ENCODE results near the gene CEMIP.

Gene CEMIP

GRCh38 chr15:80789796-80790195 is 10.6 kb downstream of the CEMIP start:
- no peak for DNase-seq (ENCODE audit: low read depth)
- no peak overlapping the region for H3K4me3 ChIP-seq (ENCODE audit: low read depth, low read length)
- no peak for TF ChIP-seq CTCF (conservative IDR thresholded peaks at IDR 0.05; ENCODE audit: low read depth, low read length)

- no peak for TF ChIP-seq CTCF (conservative IDR thresholded peaks at IDR 0.05; ENCODE audit: low read depth, low read length)
- no peak overlapping the region for H3K4me3 ChIP-seq (ENCODE audit: low read depth, low read length)
- no peak for DNase-seq (ENCODE audit: low read depth)
Observed at GRCh38 chr15:80790236-80790635, 11.1 kb downstream of the CEMIP start.

- DNase-seq (ENCODE audit: low read depth) = no peak
- H3K4me3 ChIP-seq (ENCODE audit: low read depth, low read length) = no peak overlapping the region
- TF ChIP-seq CTCF (conservative IDR thresholded peaks at IDR 0.05; ENCODE audit: low read depth, low read length) = no peak
Observed at GRCh38 chr15:80791004-80791403, 11.8 kb downstream of the CEMIP start.

- no peak for DNase-seq (ENCODE audit: low read depth)
- TF ChIP-seq CTCF (conservative IDR thresholded peaks at IDR 0.05; ENCODE audit: low read depth, low read length) = no peak
- no peak overlapping the region for H3K4me3 ChIP-seq (ENCODE audit: low read depth, low read length)
Observed at GRCh38 chr15:80796407-80796806, 17.2 kb downstream of the CEMIP start.

- no peak overlapping the region for H3K4me3 ChIP-seq (ENCODE audit: low read depth, low read length)
- DNase-seq (ENCODE audit: low read depth) = no peak
- no peak for TF ChIP-seq CTCF (conservative IDR thresholded peaks at IDR 0.05; ENCODE audit: low read depth, low read length)
Observed at GRCh38 chr15:80798911-80799310, 19.7 kb downstream of the CEMIP start.

GRCh38 chr15:80800067-80800466 is 20.9 kb downstream of the CEMIP start:
- DNase-seq (ENCODE audit: low read depth) = no peak
- no peak overlapping the region for H3K4me3 ChIP-seq (ENCODE audit: low read depth, low read length)
- TF ChIP-seq CTCF (conservative IDR thresholded peaks at IDR 0.05; ENCODE audit: low read depth, low read length) = no peak

GRCh38 chr15:80801891-80802680 is 22.9 kb downstream of the CEMIP start:
- TF ChIP-seq CTCF (conservative IDR thresholded peaks at IDR 0.05; ENCODE audit: low read depth, low read length) = no peak
- DNase-seq (ENCODE audit: low read depth) = no peak

More at GRCh38 chr15:80801891-80802680, 22.9 kb downstream of the CEMIP start:
- H3K4me3 ChIP-seq (ENCODE audit: low read depth, low read length) = no peak overlapping the region
